Measurements from ENCODE around the gene CLDND1. TPM values are rescaled to one million over a fixed set of nuclear protein-coding genes. Genes with fewer than 3 reads are reported as not detected.

Gene CLDND1
- total RNA-seq, 2 donors from 2014 or later = 97.7 to 106 TPM

GRCh38 chr3:98513091-98513511 is 9.6 kb downstream of the CLDND1 start:
- no peak for TF ChIP-seq CTCF (conservative IDR thresholded peaks at IDR 0.05)
- Mint-ChIP-seq H3K27me3 (ENCODE audit: insufficient read depth) (no peaks in the 10 kb centered on the region), H3K4me1 (peaks cover 12% of the 10 kb centered on the region), H3K36me3 (ENCODE audit: low read depth) (peaks cover 16% of the 10 kb centered on the region), H3K4me3 (no peak overlapping the region), H3K27ac (no peak overlapping the region), H3K9me3 (no peaks in the 10 kb centered on the region)
- Histone ChIP-seq H3K9ac (ENCODE audit: extremely low read depth, low read length, poor library complexity, severe bottlenecking) (no peak overlapping the region), H3K4me3 (ENCODE audit: low read length) (no peak overlapping the region), H3K9me3 (ENCODE audit: control insufficient read depth, low read length) (no peaks in the 10 kb centered on the region), H3K4me1 (ENCODE audit: control insufficient read depth, insufficient read depth, low read length) (peaks cover 3% of the 10 kb centered on the region), H3K27ac (ENCODE audit: low read depth, low read length) (no peak overlapping the region), H3K27me3 (ENCODE audit: control insufficient read depth, insufficient read depth, low read length, poor library complexity, severe bottlenecking) (no peaks in the 10 kb centered on the region), H3K36me3 (ENCODE audit: control insufficient read depth, insufficient read depth, low read length) (peaks cover 23% of the 10 kb centered on the region)
- WGBS, 2 experiments (ENCODE audit: insufficient coverage in 1 of 2, insufficient read length in 1 of 2) = 84 to 95% methylated on average over 2 to 4 of the region's 4 CpGs
- no peak for DNase-seq

GRCh38 chr3:98512576-98512975 is 10.1 kb downstream of the CLDND1 start:
- WGBS, 2 experiments (ENCODE audit: insufficient coverage in 1 of 2, insufficient read length in 1 of 2) = 95 to 100% methylated on average over 1 to 3 of the region's 4 CpGs
- Mint-ChIP-seq H3K36me3 (ENCODE audit: low read depth) (peaks cover 12% of the 10 kb centered on the region), H3K9me3 (no peaks in the 10 kb centered on the region), H3K27ac (no peak overlapping the region), H3K4me1 (peaks cover 12% of the 10 kb centered on the region), H3K4me3 (no peak overlapping the region), H3K27me3 (ENCODE audit: insufficient read depth) (no peaks in the 10 kb centered on the region)
- TF ChIP-seq CTCF (conservative IDR thresholded peaks at IDR 0.05) = no peak
- no peak for DNase-seq
- Histone ChIP-seq H3K9ac (ENCODE audit: extremely low read depth, low read length, poor library complexity, severe bottlenecking) (no peak overlapping the region), H3K4me3 (ENCODE audit: low read length) (no peak overlapping the region), H3K27ac (ENCODE audit: low read depth, low read length) (no peak overlapping the region), H3K36me3 (ENCODE audit: control insufficient read depth, insufficient read depth, low read length) (peaks cover 18% of the 10 kb centered on the region), H3K4me1 (ENCODE audit: control insufficient read depth, insufficient read depth, low read length) (peaks cover 3% of the 10 kb centered on the region), H3K9me3 (ENCODE audit: control insufficient read depth, low read length) (no peaks in the 10 kb centered on the region), H3K27me3 (ENCODE audit: control insufficient read depth, insufficient read depth, low read length, poor library complexity, severe bottlenecking) (no peaks in the 10 kb centered on the region)

- Mint-ChIP-seq H3K4me3 (no peak overlapping the region), H3K36me3 (ENCODE audit: low read depth) (no peaks in the 10 kb centered on the region)
- WGBS, 2 experiments (ENCODE audit: insufficient coverage in 1 of 2, insufficient read length in 1 of 2) = 96 to 100% methylated on average over 2 of the region's 2 CpGs
Observed at GRCh38 chr3:98508582-98508981, 14.1 kb downstream of the CLDND1 start.

More at GRCh38 chr3:98508582-98508981, 14.1 kb downstream of the CLDND1 start:
- no peaks in the 10 kb centered on the region for H3K27me3 ChIP-seq (ENCODE audit: control insufficient read depth, insufficient read depth, low read length, poor library complexity, severe bottlenecking)
- no peak for TF ChIP-seq CTCF (conservative IDR thresholded peaks at IDR 0.05)
- no peak for DNase-seq
- no peaks in the 10 kb centered on the region for H3K9me3 ChIP-seq (ENCODE audit: control insufficient read depth, low read length)
- Mint-ChIP-seq H3K9me3 (no peaks in the 10 kb centered on the region), H3K27ac (no peak overlapping the region), H3K4me1 (peaks cover 6% of the 10 kb centered on the region), H3K27me3 (ENCODE audit: insufficient read depth) (no peaks in the 10 kb centered on the region)
- H3K4me1 ChIP-seq (ENCODE audit: control insufficient read depth, insufficient read depth, low read length) = peaks cover 3% of the 10 kb centered on the region
- no peak overlapping the region for H3K9ac ChIP-seq (ENCODE audit: extremely low read depth, low read length, poor library complexity, severe bottlenecking)
- no peak overlapping the region for H3K27ac ChIP-seq (ENCODE audit: low read depth, low read length)
- H3K36me3 ChIP-seq (ENCODE audit: control insufficient read depth, insufficient read depth, low read length) = no peaks in the 10 kb centered on the region
- H3K4me3 ChIP-seq (ENCODE audit: low read length) = no peak overlapping the region
